Stomach (tissue), 9 donors: ENCODE data around the gene EVL. TPM values are rescaled to one million over a fixed set of nuclear protein-coding genes. Genes with fewer than 3 reads are reported as not detected.
A peak's percentile ranks its signal among the peaks of the same experiment; 100 is the strongest.

Experiments
- DNase-seq, 2 donors: peaks; one replicate each; pipeline versions ENCODE4 v3.0.0 to v3.0.0-alpha.2; 2013 to 2019
- H3K27ac ChIP-seq, 5 donors: fragments of 200-600 bp in 4 of 5; sonication (generic) in 4 of 5; one replicate each; pipeline ENCODE4 v1.5.1; 2013 to 2019; ENCODE audit warnings: mild to moderate bottlenecking in 1 of 5, moderate library complexity in 1 of 5
- H3K27me3 ChIP-seq, 3 donors: fragments of 200-600 bp; sonication (generic); one replicate each; pipeline ENCODE4 v1.5.1; 2017 to 2019; ENCODE audit warnings: mixed run types in 1 of 3
- H3K36me3 ChIP-seq, 4 donors: fragments of 200-600 bp; sonication (generic); 1 replicate in 3 of 4; 2 replicates in 1 of 4; pipeline ENCODE4 v1.5.1; 2016 to 2019
- H3K4me1 ChIP-seq, 4 donors: fragments of 200-600 bp; sonication (generic); one replicate each; pipeline ENCODE4 v1.5.1; 2016 to 2019
- H3K4me3 ChIP-seq, 4 donors: fragments of 200-600 bp; sonication (generic) in 3 of 4; one replicate each; pipeline ENCODE4 v1.5.1; 2016 to 2019; ENCODE audit warnings: mild to moderate bottlenecking in 1 of 4
- H3K9me3 ChIP-seq, 4 donors: fragments of 200-600 bp; sonication (generic); one replicate each; pipeline ENCODE4 v1.5.1; 2016 to 2019
- EP300 ChIP-seq: sonication (generic); formaldehyde crosslinking; IDR thresholded peaks from one replicate; pipeline ENCODE4 v1.6.1; 2017; ENCODE audit warnings: antibody characterized with exemption
- POLR2A ChIP-seq, 4 donors: fragments of 450-650 bp; IDR thresholded peaks; one replicate each; pipeline ENCODE4 v1.6.1; 2016; ENCODE audit warnings: antibody characterized with exemption in 4 of 4, control low read depth in 2 of 4, mild to moderate bottlenecking in 1 of 4, moderate library complexity in 1 of 4
- POLR2AphosphoS5 ChIP-seq, 3 donors: sonication (generic); formaldehyde crosslinking; IDR thresholded peaks; one replicate each; pipeline ENCODE4 v1.6.1; 2016; ENCODE audit warnings: antibody characterized with exemption in 3 of 3
- WGBS, 5 donors: extraction: QIAGEN DNeasy Blood & Tissue Kit in 3 of 5; methylation state at CpG; one replicate each; pipeline versions ENCODE4 v1.1.5 to v1.1.7; 2013 to 2018; 5-methylcytosine and 5-hydroxymethylcytosine counted together
- intact Hi-C: fragments of 100-400 bp; cut with DNase I; formaldehyde crosslinking; loops from one replicate; pipeline ENCODE4 v1.15.1; 2023; ENCODE audit warnings: low total_unique reads
- polyA plus RNA-seq, 3 donors: library from polyadenylated mRNA; stranded (reverse); fragments of 200-250 nt; gene quantifications; one replicate each; pipeline ENCODE4 v1.2.3, GENCODE V29; 2013
- total RNA-seq, 5 donors: library from RNA; depleted of rRNA; stranded (reverse); fragments of >200 nt; gene quantifications; one replicate each; pipeline versions ENCODE4 v1.1.0 to v1.2.3, GENCODE V29; 2014 to 2016
- TF ChIP-seq, protein P1 (sequence below), 7 experiments: fragments of 450-650 bp in 4 of 7; fragments of 200-600 bp in 3 of 7; sonication (generic) in 3 of 7; IDR thresholded peaks; one replicate each; pipeline ENCODE4 v1.5.1; 2016 to 2019; ENCODE audit warnings: antibody characterized with exemption in 7 of 7, control low read depth in 2 of 7, mild to moderate bottlenecking in 1 of 7
- donor health status: healthy with polysubstance abuse.
- donor health status: Bipolar disorder and iron deficiency.
- donor health status: healthy.

The EVL gene
- total and polyA plus RNA-seq, 8 donors: 23.3 to 111 (median 39.7) TPM

DNA sequence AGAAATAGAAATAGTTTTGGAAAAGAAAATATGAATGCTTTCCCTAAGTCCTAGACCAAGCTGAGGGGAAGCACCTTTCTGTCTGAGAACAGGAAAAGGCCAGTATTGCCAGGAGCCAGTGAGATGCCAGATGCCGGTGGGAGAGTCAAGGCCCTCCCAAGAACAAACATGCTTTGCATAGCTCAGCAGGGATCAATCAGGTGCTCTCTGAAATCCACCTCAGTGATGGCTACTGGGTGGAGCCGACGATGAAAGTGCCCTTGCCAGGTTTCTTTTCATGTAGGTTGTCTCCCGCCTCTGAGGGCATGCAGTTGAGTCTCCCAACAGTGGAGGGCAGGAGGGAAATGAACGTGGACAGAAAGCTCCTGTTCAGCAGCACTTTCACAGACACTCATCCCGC is 66.0 kb downstream of the EVL start:
- no peaks in the 10 kb centered on the region for H3K27me3 ChIP-seq
- peak overlapping the region in 3 of 5 donors; percentile 61 to 77 (median 67) for H3K27ac ChIP-seq
- WGBS, 5 donors: 29 to 61% (median 44%) methylated on average over 6 of the region's 6 CpGs
- no peak overlapping the region for H3K4me3 ChIP-seq
- peak; percentile 78 to 79 for DNase-seq
- no peaks in the 10 kb centered on the region for H3K9me3 ChIP-seq
- intact Hi-C loops: no loop called here
- H3K36me3 ChIP-seq: peaks cover 26 to 96% (median 84%) of the 10 kb centered on the region in 4 donors
- no peak for TF ChIP-seq POLR2A (IDR thresholded peaks at IDR 0.05)
- TF ChIP-seq EP300: no peak
- peak in 1 of 3 donors; percentile 46 for TF ChIP-seq POLR2AphosphoS5 (IDR thresholded peaks at IDR 0.05)
- TF ChIP-seq, protein P1, sequence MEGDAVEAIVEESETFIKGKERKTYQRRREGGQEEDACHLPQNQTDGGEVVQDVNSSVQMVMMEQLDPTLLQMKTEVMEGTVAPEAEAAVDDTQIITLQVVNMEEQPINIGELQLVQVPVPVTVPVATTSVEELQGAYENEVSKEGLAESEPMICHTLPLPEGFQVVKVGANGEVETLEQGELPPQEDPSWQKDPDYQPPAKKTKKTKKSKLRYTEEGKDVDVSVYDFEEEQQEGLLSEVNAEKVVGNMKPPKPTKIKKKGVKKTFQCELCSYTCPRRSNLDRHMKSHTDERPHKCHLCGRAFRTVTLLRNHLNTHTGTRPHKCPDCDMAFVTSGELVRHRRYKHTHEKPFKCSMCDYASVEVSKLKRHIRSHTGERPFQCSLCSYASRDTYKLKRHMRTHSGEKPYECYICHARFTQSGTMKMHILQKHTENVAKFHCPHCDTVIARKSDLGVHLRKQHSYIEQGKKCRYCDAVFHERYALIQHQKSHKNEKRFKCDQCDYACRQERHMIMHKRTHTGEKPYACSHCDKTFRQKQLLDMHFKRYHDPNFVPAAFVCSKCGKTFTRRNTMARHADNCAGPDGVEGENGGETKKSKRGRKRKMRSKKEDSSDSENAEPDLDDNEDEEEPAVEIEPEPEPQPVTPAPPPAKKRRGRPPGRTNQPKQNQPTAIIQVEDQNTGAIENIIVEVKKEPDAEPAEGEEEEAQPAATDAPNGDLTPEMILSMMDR (IDR thresholded peaks at IDR 0.05): no peak
- H3K4me1 ChIP-seq: peaks cover 6 to 37% (median 16%) of the 10 kb centered on the region in 4 donors

DNA sequence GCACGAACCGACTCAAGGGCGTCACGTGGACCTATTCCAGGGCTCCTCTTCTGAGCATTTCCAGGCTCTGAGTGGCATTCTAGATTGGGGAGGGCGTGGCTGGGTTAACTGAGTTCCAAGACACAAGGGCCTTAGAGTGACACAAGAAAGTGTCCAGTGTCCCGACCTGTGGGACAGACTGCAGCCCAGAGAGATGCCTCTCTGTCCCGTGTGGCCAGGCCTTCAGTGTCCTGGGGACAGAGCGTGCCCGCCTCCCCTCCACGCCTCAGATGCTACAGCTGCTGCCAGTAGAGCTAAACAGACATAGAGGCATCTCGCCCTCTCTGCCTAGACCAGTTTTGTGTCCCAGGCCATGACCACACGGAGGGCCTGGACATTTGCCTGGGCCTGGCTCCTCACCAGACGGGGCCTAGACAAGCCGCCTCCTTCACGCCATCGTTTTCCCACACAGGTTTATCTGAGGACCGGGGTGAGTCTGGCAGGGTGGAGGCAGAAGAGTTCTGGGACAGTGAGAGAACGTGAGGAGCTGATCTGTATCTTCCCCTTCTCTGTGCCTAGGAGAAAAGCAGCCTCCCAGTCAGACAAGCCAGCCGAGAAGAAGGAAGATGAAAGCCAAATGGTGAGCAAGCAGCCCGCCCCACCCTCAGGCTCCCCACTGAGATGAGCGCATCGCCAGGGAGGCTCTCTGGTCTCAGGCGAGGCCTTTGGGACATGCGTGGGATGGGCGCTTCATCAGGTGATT is 67.1 kb downstream of the EVL start:
- peak overlapping the region in 1 of 5 donors; percentile 77 for H3K27ac ChIP-seq
- intact Hi-C loops: no loop called here
- H3K36me3 ChIP-seq: peaks cover 30 to 96% (median 83%) of the 10 kb centered on the region in 4 donors

DNA sequence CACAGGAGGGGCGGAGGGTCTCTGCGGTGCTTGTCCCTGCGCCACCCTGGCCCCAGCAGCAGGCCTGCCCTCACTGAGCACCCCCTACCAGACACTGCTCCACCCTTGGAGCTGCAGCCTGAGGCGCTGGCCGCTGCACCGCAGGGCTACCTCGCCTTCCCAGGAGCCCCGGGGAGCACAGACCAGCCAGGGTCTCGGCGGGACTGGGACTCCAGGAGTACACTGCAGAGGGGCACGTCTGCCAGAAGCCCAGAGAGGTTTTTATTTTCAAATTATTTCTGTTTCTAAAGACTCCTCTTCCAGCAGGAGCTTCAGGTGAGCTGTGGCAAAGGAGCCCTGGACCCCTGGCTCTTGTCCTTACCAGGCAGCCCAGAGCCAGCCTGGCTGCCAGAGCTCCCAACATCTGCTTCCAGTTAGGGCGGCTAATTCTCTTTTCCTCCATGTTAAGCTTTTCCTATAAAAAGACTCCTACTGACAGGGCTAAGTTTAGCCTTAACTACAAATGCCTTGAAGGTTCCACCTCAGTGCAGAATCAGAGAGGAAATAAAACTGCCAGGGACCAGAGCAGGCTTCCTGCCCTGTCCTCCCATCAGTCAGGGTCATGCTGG is 67.8 kb downstream of the EVL start:
- TF ChIP-seq, protein P1 (IDR thresholded peaks at IDR 0.05): no peak
- no peak for TF ChIP-seq POLR2A (IDR thresholded peaks at IDR 0.05)
- TF ChIP-seq POLR2AphosphoS5 (IDR thresholded peaks at IDR 0.05): no peak
- TF ChIP-seq EP300: no peak
- H3K4me1 ChIP-seq: peaks cover 6 to 46% (median 21%) of the 10 kb centered on the region in 4 donors
- intact Hi-C loops: no loop called here
- no peak for DNase-seq
- no peaks in the 10 kb centered on the region for H3K27me3 ChIP-seq
- H3K27ac ChIP-seq: no peak overlapping the region
- H3K9me3 ChIP-seq: no peaks in the 10 kb centered on the region
- H3K36me3 ChIP-seq: peaks cover 30 to 96% (median 84%) of the 10 kb centered on the region in 4 donors
- 94 to 97% (median 94%) methylated on average over 6 to 12 of the region's 12 CpGs for WGBS, 5 donors
- H3K4me3 ChIP-seq: no peak overlapping the region

More for the DNA sequence above, 67.1 kb downstream of the EVL start:
- DNase-seq: no peak
- Histone ChIP-seq H3K4me1 (peaks cover 6 to 39% (median 16%) of the 10 kb centered on the region in 4 donors), H3K9me3 (no peaks in the 10 kb centered on the region), H3K27me3 (no peaks in the 10 kb centered on the region), H3K4me3 (no peak overlapping the region)
- TF ChIP-seq POLR2A (IDR thresholded peaks at IDR 0.05) (no peak), POLR2AphosphoS5 (IDR thresholded peaks at IDR 0.05) (no peak), EP300 (no peak)
- TF ChIP-seq, protein P1 (IDR thresholded peaks at IDR 0.05): no peak
- WGBS, 5 donors: 71 to 80% (median 74%) methylated on average over 20 to 25 of the region's 25 CpGs

GRCh38 chr14:100134586-100134985 is 69.4 kb downstream of the EVL start:
- TF ChIP-seq EP300 (no peak), POLR2A (IDR thresholded peaks at IDR 0.05) (no peak), POLR2AphosphoS5 (IDR thresholded peaks at IDR 0.05) (no peak)
- TF ChIP-seq, protein P1 (IDR thresholded peaks at IDR 0.05): no peak
- WGBS, 5 donors: 38 to 67% (median 56%) methylated on average over 8 of the region's 8 CpGs
- H3K27ac ChIP-seq: peak overlapping the region in 2 of 5 donors; percentile 59 to 66
- no peaks in the 10 kb centered on the region for H3K27me3 ChIP-seq
- H3K4me1 ChIP-seq: peaks cover 6 to 61% (median 36%) of the 10 kb centered on the region in 4 donors
- peaks cover 26 to 95% (median 80%) of the 10 kb centered on the region in 4 donors for H3K36me3 ChIP-seq
- intact Hi-C loops: no loop called here
- no peak overlapping the region for H3K4me3 ChIP-seq
- DNase-seq: peak; percentile 56 to 79
- no peaks in the 10 kb centered on the region for H3K9me3 ChIP-seq
